ENCODE data around the gene PNLIPRP1. TPM values are rescaled to one million over a fixed set of nuclear protein-coding genes. Genes with fewer than 3 reads are reported as not detected.

Gene PNLIPRP1
- total and polyA plus RNA-seq, 7 donors: 0.34 to 1.6 (median 0.38) TPM; not detected in 4

- no peak for TF ChIP-seq CTCF (IDR thresholded peaks at IDR 0.05)
- Histone ChIP-seq H3K27me3 (ENCODE audit: insufficient read depth in 3 of 3, low read length in 2 of 3) (no peaks in the 10 kb centered on the region), H3K4me1 (no peaks in the 10 kb centered on the region), H3K27ac (no peak overlapping the region), H3K36me3 (ENCODE audit: insufficient read depth in 1 of 2, low read depth in 1 of 2) (no peaks in the 10 kb centered on the region), H3K9me3 (no peaks in the 10 kb centered on the region), H3K4me3 (no peak overlapping the region)
- WGBS, 3 donors: 80 to 82% (median 81%) methylated on average over 5 of the region's 5 CpGs
- DNase-seq: no peak
- ATAC-seq: no peak
- intact Hi-C loops (cut with DNase I): no loop called here
These were observed 6.8 kb downstream of the PNLIPRP1 start for GRCh38 chr10:116597543-116597942.

GRCh38 chr10:116598329-116598728 is 7.6 kb downstream of the PNLIPRP1 start:
- Histone ChIP-seq H3K4me1 (no peaks in the 10 kb centered on the region), H3K9me3 (no peaks in the 10 kb centered on the region), H3K36me3 (ENCODE audit: insufficient read depth in 1 of 2, low read depth in 1 of 2) (no peaks in the 10 kb centered on the region), H3K4me3 (no peak overlapping the region), H3K27ac (no peak overlapping the region), H3K27me3 (ENCODE audit: insufficient read depth in 3 of 3, low read length in 2 of 3) (no peaks in the 10 kb centered on the region)
- no peak for TF ChIP-seq CTCF (IDR thresholded peaks at IDR 0.05)
- ATAC-seq (no peak), DNase-seq (no peak)
- intact Hi-C loops (cut with DNase I): no loop called here

- H3K4me3 ChIP-seq: no peak overlapping the region
- ATAC-seq: no peak
- H3K27me3 ChIP-seq (ENCODE audit: insufficient read depth in 3 of 3, low read length in 2 of 3): no peaks in the 10 kb centered on the region
- WGBS, 3 donors: 38 to 43% (median 41%) methylated on average over 5 of the region's 5 CpGs
- H3K36me3 ChIP-seq (ENCODE audit: insufficient read depth in 1 of 2, low read depth in 1 of 2): no peaks in the 10 kb centered on the region
- H3K9me3 ChIP-seq: no peaks in the 10 kb centered on the region
- no peak for TF ChIP-seq CTCF (IDR thresholded peaks at IDR 0.05)
- intact Hi-C loops (cut with DNase I): no loop called here
- no peak overlapping the region for H3K27ac ChIP-seq
- no peaks in the 10 kb centered on the region for H3K4me1 ChIP-seq
- no peak for DNase-seq
These were observed 9.2 kb downstream of the PNLIPRP1 start for GRCh38 chr10:116599991-116600390.

- Histone ChIP-seq H3K4me1 (no peaks in the 10 kb centered on the region), H3K27me3 (ENCODE audit: insufficient read depth in 3 of 3, low read length in 2 of 3) (no peaks in the 10 kb centered on the region), H3K27ac (no peak overlapping the region), H3K9me3 (no peaks in the 10 kb centered on the region), H3K4me3 (no peak overlapping the region), H3K36me3 (ENCODE audit: insufficient read depth in 1 of 2, low read depth in 1 of 2) (no peaks in the 10 kb centered on the region)
- ATAC-seq: no peak
- TF ChIP-seq CTCF (IDR thresholded peaks at IDR 0.05): no peak
- no peak for DNase-seq
- intact Hi-C loops (cut with DNase I): no loop called here
- 76 to 82% (median 82%) methylated on average over 10 of the region's 10 CpGs for WGBS, 3 donors
These were observed 12.1 kb downstream of the PNLIPRP1 start for GRCh38 chr10:116602648-116603400.

GRCh38 chr10:116606061-116606483 is 15.3 kb downstream of the PNLIPRP1 start:
- no peak overlapping the region for H3K4me3 ChIP-seq
- intact Hi-C loops (cut with DNase I): no loop called here
- H3K4me1 ChIP-seq: no peaks in the 10 kb centered on the region
- no peaks in the 10 kb centered on the region for H3K36me3 ChIP-seq (ENCODE audit: insufficient read depth in 1 of 2, low read depth in 1 of 2)
- no peak for DNase-seq
- WGBS, 3 donors: 63 to 68% (median 64%) methylated on average over 8 of the region's 8 CpGs
- peaks cover 0 to 18% (median 2%) of the 10 kb centered on the region in 3 donors for H3K27me3 ChIP-seq (ENCODE audit: insufficient read depth in 3 of 3, low read length in 2 of 3)
- ATAC-seq: no peak
- TF ChIP-seq CTCF (IDR thresholded peaks at IDR 0.05): no peak
- H3K9me3 ChIP-seq: no peaks in the 10 kb centered on the region
- no peak overlapping the region for H3K27ac ChIP-seq
